Sigmoid colon (tissue), 7 donors: Measurements from ENCODE around the gene PREX1. TPM values are rescaled to one million over a fixed set of nuclear protein-coding genes. Genes with fewer than 3 reads are reported as not detected.

Experiments used
- DNase-seq: peaks from one replicate; pipeline ENCODE4 v3.0.0-alpha.2; 2019
- H3K27ac ChIP-seq, 4 donors: fragments of 200-600 bp; sonication (generic); one replicate each; pipeline ENCODE4 v1.5.1; 2016 to 2019; ENCODE audit warnings: mild to moderate bottlenecking in 1 of 4
- H3K27me3 ChIP-seq, 3 donors: fragments of 200-600 bp; sonication (generic); one replicate each; pipeline ENCODE4 v1.5.1; 2019; ENCODE audit warnings: mild to moderate bottlenecking in 1 of 3
- H3K36me3 ChIP-seq, 4 donors: fragments of 200-600 bp; sonication (generic); one replicate each; pipeline ENCODE4 v1.5.1; 2016 to 2019
- H3K4me1 ChIP-seq, 4 donors: fragments of 200-600 bp; sonication (generic); one replicate each; pipeline ENCODE4 v1.5.1; 2017 to 2019
- H3K4me3 ChIP-seq, 4 donors: fragments of 200-600 bp; sonication (generic); one replicate each; pipeline ENCODE4 v1.5.1; 2017 to 2019; ENCODE audit warnings: mild to moderate bottlenecking in 2 of 4, moderate library complexity in 1 of 4
- H3K9me3 ChIP-seq, 4 donors: fragments of 200-600 bp in 3 of 4; sonication (generic) in 3 of 4; one replicate each; pipeline versions ENCODE4 v1.5.1 to v1.6.1; 2013 to 2019
- EP300 ChIP-seq, 4 donors: sonication (generic); formaldehyde crosslinking; IDR thresholded peaks; one replicate each; pipeline ENCODE4 v1.6.1; 2017; ENCODE audit warnings: antibody characterized with exemption in 4 of 4
- POLR2A ChIP-seq, 2 donors: fragments of 450-650 bp; IDR thresholded peaks; one replicate each; pipeline ENCODE4 v1.6.1; 2016; ENCODE audit warnings: antibody characterized with exemption in 2 of 2, mild to moderate bottlenecking in 2 of 2, moderate library complexity in 2 of 2
- POLR2AphosphoS5 ChIP-seq, 4 donors: sonication (generic); formaldehyde crosslinking; IDR thresholded peaks; one replicate each; pipeline ENCODE4 v1.6.1; 2017; ENCODE audit warnings: antibody characterized with exemption in 4 of 4
- WGBS, 2 donors: extraction: QIAGEN DNeasy Blood & Tissue Kit; methylation state at CpG; one replicate each; pipeline ENCODE4 v1.1.7; 2013; 5-methylcytosine and 5-hydroxymethylcytosine counted together
- intact Hi-C: fragments of 100-400 bp; cut with DNase I; formaldehyde crosslinking; loops from one replicate; pipeline ENCODE4 v1.15.1; 2023
- polyA plus RNA-seq, 3 donors: library from polyadenylated mRNA; stranded (reverse); fragments of 200-250 nt; gene quantifications; one replicate each; pipeline ENCODE4 v1.2.3, GENCODE V29; 2013
- total RNA-seq, 4 donors: library from RNA; depleted of rRNA; stranded (reverse); fragments of >200 nt; gene quantifications; one replicate each; pipeline ENCODE4 v1.1.0, GENCODE V29; 2016
- TF ChIP-seq, protein P1 (sequence below), 4 experiments: fragments of 450-650 bp in 3 of 4; fragments of 200-600 bp in 1 of 4; IDR thresholded peaks; one replicate each; pipeline ENCODE4 v1.5.1; 2016 to 2019; ENCODE audit warnings: antibody characterized with exemption in 4 of 4, mild to moderate bottlenecking in 3 of 4, moderate library complexity in 2 of 4
- donor health status: healthy with polysubstance abuse.
- donor health status: Bipolar disorder and iron deficiency.
- donor health status: healthy.

Gene PREX1
- total and polyA plus RNA-seq, 7 donors, result 5.4 to 22.9 (median 15.5) TPM

DNA sequence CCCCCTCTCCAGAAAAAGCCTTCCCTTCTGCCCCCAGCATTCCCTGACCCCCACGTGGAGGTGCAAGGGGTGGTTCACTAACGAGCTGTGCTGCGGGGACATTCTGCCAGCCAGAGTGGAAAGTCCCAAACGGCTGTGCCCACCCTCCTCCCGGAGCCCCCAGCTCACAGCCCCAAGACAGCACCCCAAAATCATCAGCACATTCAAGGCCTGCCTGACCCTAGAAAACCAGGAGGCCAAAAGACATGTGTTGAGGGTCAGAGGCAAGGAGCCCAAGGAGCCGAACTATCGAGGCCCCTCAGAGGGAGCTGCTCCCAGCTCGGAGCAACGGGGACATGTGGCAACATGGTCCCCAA is 197.9 kb downstream of the PREX1 start:
- 91 to 93% methylated on average over 9 of the region's 9 CpGs for WGBS, 2 donors
- Histone ChIP-seq H3K4me1 (no peaks in the 10 kb centered on the region), H3K4me3 (no peak overlapping the region), H3K36me3 (peaks cover 0 to 11% (median 3%) of the 10 kb centered on the region in 4 donors), H3K9me3 (no peaks in the 10 kb centered on the region), H3K27me3 (no peaks in the 10 kb centered on the region), H3K27ac (no peak overlapping the region)
- TF ChIP-seq EP300 (IDR thresholded peaks at IDR 0.05), result no peak
- intact Hi-C loops, result no loop called here
- no peak for DNase-seq

DNA sequence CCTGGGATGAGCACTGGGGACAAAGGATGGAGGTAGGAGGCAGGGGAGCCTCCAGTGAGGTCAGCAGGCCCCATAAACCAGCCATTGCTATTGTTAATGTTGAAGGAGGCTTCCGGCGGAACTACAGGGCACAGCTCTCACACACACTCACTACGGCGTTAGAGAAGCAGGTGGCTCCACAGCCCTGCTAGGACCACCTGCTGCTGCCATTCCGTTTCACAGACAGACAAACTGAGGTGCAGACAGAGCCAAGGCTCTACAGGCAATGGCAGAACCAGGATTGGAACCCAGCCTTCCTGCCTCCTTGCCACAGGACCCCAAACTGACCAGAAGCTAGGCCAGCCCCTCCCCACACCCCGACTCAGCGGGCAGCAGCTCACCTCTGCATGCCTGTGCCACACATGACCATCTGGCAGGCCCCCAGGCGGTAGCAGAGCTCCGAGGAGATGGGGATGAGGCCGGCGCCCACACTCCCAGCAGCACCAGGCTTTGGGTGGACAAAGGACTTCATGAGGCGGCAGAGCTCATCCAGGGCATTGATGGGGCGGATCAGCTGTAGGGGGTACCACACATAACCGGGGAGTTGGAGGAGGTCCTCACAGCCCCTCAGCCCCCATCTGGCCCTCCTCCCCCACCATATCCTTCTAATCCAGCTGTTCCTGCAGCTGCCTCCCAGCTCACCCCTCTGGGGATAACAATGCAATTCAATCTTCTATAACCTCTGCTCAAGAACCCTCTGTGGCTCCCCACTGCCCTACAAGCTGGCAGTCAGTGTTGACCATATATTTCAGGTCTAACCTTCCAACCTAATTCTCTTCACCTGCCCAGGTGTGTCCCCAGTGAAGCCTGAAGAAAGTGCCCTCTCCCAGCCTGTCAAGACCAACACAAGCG is 198.5 kb downstream of the PREX1 start:
- 86 to 94% methylated on average over 15 of the region's 15 CpGs for WGBS, 2 donors
- Histone ChIP-seq H3K9me3 (no peaks in the 10 kb centered on the region), H3K4me1 (no peaks in the 10 kb centered on the region), H3K36me3 (peaks cover 0 to 11% (median 3%) of the 10 kb centered on the region in 4 donors), H3K4me3 (no peak overlapping the region), H3K27me3 (no peaks in the 10 kb centered on the region), H3K27ac (no peak overlapping the region)
- DNase-seq, result no peak
- TF ChIP-seq POLR2AphosphoS5 (IDR thresholded peaks at IDR 0.05), result no peak
- TF ChIP-seq POLR2A (IDR thresholded peaks at IDR 0.05), result no peak
- TF ChIP-seq, protein P1, sequence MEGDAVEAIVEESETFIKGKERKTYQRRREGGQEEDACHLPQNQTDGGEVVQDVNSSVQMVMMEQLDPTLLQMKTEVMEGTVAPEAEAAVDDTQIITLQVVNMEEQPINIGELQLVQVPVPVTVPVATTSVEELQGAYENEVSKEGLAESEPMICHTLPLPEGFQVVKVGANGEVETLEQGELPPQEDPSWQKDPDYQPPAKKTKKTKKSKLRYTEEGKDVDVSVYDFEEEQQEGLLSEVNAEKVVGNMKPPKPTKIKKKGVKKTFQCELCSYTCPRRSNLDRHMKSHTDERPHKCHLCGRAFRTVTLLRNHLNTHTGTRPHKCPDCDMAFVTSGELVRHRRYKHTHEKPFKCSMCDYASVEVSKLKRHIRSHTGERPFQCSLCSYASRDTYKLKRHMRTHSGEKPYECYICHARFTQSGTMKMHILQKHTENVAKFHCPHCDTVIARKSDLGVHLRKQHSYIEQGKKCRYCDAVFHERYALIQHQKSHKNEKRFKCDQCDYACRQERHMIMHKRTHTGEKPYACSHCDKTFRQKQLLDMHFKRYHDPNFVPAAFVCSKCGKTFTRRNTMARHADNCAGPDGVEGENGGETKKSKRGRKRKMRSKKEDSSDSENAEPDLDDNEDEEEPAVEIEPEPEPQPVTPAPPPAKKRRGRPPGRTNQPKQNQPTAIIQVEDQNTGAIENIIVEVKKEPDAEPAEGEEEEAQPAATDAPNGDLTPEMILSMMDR (IDR thresholded peaks at IDR 0.05), result no peak
- TF ChIP-seq EP300 (IDR thresholded peaks at IDR 0.05), result no peak
- intact Hi-C loops, result no loop called here

DNA sequence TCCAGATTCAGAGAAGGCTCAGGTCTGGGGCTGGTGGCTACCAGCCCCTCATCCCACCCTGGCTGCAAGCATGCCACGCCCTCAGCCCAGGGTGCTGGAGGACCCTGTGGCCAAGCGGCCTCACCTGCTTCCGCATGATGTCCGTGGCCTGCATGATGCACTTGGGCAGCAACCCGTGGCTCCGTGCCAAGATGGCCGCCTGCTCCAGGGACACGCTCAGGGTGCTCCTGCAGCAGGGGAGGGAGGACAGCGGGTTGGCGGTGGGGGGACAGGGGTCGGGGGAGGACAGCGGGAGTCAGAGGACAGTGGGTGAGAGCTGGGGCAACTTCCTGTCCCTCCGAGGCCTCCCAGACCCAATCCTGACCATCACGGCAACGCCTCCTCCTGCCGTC is 200.1 kb downstream of the PREX1 start:
- no peaks in the 10 kb centered on the region for H3K27me3 ChIP-seq
- H3K36me3 ChIP-seq, result peaks cover 0 to 10% (median 3%) of the 10 kb centered on the region in 4 donors
- no peak overlapping the region for H3K4me3 ChIP-seq
- no peaks in the 10 kb centered on the region for H3K4me1 ChIP-seq
- intact Hi-C loops, result no loop called here
- TF ChIP-seq, protein P1 (IDR thresholded peaks at IDR 0.05), result no peak
- no peak for TF ChIP-seq EP300 (IDR thresholded peaks at IDR 0.05)
- no peak for TF ChIP-seq POLR2A (IDR thresholded peaks at IDR 0.05)
- no peak for TF ChIP-seq POLR2AphosphoS5 (IDR thresholded peaks at IDR 0.05)
- no peak for DNase-seq
- H3K9me3 ChIP-seq, result no peaks in the 10 kb centered on the region
- no peak overlapping the region for H3K27ac ChIP-seq
- WGBS, 2 donors, result 83 to 90% methylated on average over 16 of the region's 16 CpGs

DNA sequence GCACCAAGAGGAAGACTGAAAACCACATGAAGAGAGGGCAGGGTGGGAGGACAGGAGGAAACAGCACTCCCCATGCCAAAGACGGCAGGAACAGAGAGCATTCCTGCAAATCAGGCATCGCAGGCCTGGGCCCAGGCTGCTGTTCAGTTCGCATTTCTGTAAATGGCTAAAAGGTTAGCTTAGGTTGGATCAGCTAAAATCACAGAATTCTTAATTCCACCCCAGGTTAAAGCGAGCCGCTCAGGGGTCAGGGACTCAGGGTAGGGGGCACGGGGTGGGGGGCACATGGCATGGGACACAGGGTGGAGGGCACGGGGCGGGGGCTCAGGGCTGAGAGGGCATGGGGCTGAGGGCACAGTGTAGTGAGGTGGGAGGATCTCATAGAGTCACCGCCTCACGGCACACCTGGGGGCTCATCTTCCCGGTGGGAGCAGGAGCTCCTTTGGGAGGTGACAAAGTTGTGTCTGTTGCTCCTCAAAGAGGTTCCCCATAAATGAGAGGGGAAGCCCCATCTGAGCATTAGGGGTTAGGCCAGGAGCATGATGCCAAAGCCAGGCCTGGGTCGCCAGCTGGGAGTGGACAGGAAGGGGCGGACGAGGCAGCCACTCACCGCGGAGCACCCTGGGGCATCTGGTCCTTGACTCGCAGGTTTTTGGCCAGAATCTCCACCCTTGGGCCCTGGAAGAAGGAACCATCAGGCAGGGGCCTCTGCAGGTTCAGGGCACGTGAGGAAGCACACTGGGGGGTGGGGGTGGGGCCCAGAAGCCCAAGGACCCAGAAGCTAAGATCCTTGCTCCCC is 200.7 kb downstream of the PREX1 start:
- Histone ChIP-seq H3K27ac (no peak overlapping the region), H3K36me3 (peaks cover 0 to 5% (median 2%) of the 10 kb centered on the region in 4 donors), H3K4me1 (no peaks in the 10 kb centered on the region), H3K4me3 (no peak overlapping the region), H3K9me3 (no peaks in the 10 kb centered on the region), H3K27me3 (no peaks in the 10 kb centered on the region)
- TF ChIP-seq, protein P1 (IDR thresholded peaks at IDR 0.05), result no peak
- TF ChIP-seq POLR2AphosphoS5 (IDR thresholded peaks at IDR 0.05) (no peak), POLR2A (IDR thresholded peaks at IDR 0.05) (no peak), EP300 (IDR thresholded peaks at IDR 0.05) (no peak)
- WGBS, 2 donors, result 82 to 84% methylated on average over 18 of the region's 18 CpGs
- no peak for DNase-seq
- intact Hi-C loops, result no loop called here
